NCI-H2081 treated with DMSO at 0.1 percent for 48 hours (cell line): ENCODE results near the gene COPS7B.
"Not testable (repeated sequence)": the region's sequence is repeated elsewhere in the genome, so short reads cannot be mapped to it uniquely, and the experiment has no call there.

Source experiments
- DNase-seq: peaks from one replicate; lab custom pipeline; 2025; lab: John Stamatoyannopoulos, UW

Gene COPS7B

DNA sequence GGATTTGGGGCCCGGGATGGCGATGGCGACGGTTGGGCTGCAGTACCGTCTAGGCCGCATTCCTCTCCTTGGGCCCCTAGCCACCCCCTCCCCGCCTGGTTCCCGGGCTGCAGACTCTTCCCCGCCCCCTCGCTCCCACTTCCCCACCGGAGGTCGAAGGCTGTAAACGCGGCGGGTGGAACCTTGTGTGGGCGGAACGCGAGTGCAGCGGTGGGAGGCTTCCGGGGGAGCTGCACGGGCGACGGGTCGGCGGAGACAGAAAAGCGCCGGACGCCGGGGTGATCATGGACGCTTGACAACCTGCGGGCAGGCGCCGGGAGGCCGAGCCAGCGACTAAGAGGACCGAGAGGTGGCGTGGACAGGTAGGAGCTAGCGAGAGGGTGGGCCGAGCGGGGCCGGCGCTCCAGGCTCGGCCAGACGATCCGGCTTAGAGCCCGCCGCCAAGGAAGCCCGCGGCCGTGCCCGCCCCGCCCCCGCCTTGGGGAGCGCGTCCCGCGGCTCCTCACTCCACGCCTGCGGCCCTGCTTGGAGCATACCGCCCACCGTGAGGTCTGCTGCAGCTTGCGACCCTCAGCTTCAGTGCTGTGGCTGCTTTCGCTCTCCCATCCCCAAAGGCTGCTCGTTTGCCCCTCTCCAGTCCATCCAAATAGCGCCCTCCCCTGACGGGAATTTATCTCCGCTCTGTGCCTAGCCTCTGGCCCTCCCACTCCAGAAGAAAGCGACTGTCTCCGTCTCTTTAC is at the start of gene COPS7B:
Gene COPS7B (plus strand): TSS at position 269 of the 740 bp plus-strand sequence. CDS start 2,126 bp downstream, outside the sequence.
- DNase-seq: peak; percentile 24

GRCh38 chr2:231737761-231738160 is 48.5 kb upstream of the COPS7B start:
- no peak for DNase-seq

DNA sequence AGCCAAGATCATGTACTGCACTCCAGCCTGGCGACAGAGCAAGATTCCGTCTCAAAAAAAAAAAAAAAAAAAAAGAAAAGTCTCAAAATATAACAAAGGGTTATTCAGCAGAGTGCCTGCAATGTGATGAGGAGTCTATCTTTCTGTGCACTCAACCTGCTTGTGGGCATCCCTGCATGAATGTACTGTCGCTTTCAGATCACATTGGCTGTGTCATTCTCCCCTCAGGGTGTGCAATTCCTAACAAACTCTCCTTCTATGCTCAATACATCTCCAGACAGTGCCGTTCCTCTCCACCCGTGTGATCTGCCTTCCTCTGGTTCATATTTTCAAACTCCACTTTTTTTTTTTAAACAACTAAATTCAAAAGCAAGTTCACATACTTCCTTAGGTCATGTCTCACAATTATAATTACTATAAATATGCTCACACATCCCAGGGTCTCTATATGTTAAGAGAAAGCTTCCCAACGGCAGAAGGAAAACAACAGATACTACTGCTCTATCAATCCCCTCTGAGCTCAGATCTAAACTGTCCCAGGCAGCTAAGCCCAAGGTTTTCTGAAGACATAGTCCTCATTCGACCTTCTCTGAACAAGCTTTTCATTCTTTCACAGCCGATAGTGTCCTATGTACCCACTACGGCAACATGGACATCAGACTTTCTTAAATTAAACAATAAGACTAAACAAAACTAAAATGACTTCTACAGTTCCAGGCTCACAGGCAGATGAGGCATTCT is 42.7 kb upstream of the COPS7B start:
- no peak for DNase-seq

GRCh38 chr2:231745303-231746038 is 40.8 kb upstream of the COPS7B start:
- no peak for DNase-seq

GRCh38 chr2:231748153-231748896 is 37.9 kb upstream of the COPS7B start:
- DNase-seq: not testable (repeated sequence)

DNA sequence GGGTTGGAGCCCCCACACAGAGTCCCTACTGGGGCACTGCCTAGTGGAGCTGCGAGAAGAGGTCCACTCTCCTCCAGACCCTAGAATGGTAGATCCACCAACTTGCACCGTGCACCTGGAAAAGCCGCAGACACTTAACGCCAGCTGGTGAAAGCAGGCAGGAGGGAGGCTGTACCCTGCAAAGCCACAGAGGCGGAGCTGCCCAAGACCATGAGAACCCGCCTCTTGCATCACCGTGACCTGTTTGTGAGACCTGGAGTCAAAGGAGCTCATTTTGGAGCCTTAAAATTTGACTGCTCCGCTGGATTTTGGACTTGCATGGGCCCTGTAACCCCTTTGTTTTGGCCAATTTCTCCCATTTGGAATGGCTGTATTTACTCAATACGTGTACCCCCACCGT is 37.2 kb upstream of the COPS7B start:
- DNase-seq: not testable (repeated sequence)

DNA sequence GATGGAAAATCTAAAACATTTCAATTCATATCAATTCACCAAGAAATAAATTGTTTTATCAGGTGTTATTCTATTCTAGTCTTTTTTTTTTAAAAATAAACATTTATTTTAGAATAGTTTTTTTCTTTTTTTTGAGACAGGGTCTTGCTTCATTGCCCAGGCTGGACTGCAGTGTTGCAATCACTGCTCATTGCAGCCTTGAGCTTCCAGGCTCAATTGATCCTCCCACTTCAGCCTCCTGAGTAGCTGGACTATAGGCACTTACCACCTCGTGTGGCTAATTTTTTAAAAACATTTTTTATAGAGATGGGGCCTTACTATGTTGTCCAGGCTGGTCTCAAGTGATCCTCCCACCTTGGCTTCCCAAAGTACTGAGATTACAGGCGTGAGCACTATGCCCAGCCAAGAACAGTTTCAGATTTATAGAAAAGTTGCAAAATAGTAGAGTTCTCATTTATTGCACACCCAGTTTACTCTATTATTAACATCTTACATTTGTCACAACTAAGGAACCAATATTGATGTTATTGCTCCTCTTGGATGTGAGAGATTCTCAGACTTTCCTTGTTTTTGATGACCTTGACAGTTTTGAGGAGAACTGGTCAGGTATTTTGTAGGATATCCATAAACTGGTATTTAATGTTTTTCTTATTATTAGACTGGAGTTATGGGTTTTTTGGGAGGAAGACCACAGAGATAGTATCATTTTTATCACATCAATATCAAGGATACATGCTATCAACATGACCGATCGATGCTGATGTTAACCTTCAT is 35.0 kb upstream of the COPS7B start:
- DNase-seq: no peak

DNA sequence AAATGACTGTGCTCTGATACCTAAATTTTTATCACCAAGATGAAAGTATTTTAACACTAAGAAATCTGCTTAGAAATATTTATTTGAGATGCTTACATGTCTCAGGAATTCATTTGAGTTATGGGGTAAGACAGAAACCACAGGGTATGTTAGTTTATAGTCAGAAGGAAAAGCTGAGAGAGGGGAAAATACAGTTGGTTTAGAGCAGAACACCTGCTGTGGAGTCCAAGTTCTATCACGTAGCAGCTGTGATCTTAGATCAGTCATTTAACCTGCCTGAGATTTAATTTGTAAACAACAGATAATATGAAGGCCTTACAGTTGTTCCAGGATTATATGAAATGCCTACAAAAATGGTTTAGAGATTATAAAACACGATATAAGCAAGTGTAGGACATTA is 34.2 kb upstream of the COPS7B start:
- DNase-seq: no peak

DNA sequence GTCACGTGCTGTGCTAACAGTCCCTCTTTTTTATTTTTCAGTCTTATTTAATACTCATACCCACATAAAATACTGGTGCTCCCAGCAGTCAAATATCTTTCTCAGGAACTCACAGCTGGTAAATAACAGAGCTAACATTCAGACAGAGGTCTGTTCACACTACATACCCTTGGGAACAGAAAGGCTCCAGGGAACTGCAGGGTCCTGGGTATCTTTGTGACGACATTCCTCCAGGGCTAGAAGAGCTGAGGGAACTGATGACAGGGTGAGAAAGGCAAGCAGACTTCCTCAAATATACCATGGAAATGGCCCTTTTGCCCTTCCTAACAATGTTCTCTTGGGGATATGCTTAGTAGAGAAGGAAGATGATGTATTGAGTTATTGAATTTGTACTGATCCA is 24.5 kb upstream of the COPS7B start:
- no peak for DNase-seq

GRCh38 chr2:231764124-231764523 is 22.1 kb upstream of the COPS7B start:
- no peak for DNase-seq

GRCh38 chr2:231764760-231765159 is 21.5 kb upstream of the COPS7B start:
- no peak for DNase-seq

- no peak for DNase-seq
Measured at GRCh38 chr2:231765496-231765929, 20.7 kb upstream of the COPS7B start.

- DNase-seq: no peak
Measured at GRCh38 chr2:231769170-231770136, 16.8 kb upstream of the COPS7B start.

DNA sequence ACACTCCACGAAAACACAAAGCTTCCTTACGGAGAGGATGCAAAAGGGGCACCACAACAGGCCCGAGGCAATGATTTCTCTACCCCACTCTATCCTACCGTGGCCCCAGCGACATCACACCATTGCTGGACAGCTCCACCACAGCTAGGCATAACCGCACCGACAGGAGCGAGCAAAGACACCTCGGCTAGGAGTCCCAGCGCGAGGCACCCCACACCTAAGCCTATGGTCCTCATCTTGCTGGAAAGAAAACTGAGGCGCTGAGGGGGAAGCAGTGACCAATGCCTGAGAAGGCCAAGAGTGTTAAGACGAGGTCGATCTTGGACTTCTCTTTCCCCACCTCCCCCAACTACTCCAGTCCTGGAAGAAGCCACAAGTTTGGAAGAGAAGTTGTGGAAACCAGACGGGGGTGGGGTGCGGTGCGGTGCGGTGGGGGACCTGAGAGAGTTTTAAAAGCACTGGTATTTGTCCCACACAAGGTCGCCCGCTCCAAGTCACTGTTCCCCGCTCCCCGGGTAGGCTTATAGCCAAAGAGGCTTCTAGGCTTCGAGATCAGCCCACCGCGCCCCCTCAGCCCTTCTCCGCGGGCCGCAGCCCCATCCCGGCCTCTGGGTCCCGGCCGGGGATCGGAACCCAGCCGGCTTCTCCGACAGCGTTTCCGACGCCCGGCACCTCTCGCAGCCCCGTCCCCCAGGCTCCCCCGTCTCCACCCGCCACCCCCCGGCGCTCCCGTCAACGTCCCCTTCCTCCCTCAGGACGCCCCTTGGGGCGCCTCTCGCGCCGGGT is 5.9 kb upstream of the COPS7B start:
- no peak for DNase-seq

- DNase-seq: peak; percentile 75
Measured at GRCh38 chr2:231780909-231781797, 5.1 kb upstream of the COPS7B start, which contains the start of gene PDE6D. TSS of gene PDE6D (minus strand) at chr2:231781282. CDS start at chr2:231781114, 168 bp downstream.

DNA sequence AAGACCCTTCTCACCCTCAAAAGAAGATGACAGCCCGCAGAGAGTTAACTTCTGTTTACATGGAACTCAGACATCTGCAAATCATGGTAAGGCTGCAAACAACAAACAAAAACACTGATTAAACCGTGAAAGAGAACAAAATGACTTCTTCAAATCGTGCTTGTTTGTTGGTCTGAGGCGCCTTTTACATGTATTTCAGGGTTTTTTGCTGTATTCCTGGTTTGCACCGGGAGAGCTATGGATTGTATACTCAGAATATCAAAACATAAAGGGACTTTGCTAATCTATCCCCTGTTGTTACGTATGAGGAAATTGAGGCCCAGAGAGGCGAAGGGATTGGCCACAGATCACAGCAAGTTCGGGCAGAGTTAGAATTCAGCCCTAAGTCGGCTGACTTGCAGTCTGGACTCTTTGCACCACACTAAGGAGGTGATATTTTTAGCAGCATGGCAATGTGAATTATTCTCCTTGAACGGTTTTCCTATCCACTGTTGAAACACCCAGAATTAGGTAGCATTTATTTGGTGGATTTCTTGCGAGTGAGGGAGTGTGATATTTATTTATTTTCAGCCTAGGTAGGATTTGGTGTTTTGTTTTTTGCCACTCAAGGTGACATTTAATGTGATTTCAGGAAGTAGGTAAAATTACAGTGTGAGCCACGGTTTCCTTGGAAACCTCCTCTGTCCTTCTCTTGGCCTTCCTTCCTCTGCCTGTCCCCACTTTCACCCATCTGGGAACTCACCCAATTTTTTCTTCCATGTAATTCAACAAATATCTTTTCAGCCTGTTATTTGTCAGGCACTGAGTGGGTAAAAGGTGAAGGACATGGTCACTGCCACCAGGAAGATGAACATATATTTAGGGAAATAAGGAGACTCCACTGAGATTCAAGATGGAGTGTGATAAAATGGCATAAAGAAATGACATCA is 4.2 kb upstream of the COPS7B start:
- no peak for DNase-seq

DNA sequence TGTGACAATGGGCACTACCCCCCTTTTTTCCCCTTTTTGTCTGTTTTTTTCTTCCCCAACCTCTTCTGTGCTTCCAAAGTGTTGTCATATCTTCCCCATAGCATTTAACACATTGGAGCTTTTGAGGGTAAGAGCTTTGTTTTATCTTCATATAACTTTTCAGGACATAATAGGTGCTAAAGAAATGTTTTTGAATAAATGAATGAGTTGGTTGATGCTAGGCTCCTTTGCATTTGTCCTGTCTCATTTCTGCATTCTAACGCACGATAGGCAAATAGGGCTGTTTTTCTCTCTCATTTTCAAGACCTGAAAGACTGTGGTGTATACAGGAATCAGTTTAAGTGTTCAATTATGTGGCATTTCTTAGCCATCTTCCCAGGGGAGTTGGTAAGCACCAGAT is 832 bp upstream of the COPS7B start:
- no peak for DNase-seq
